Neural progenitor cell (in vitro differentiated cells): ENCODE results near the gene CIRBP.

Source experiments
- CTCF ChIP-seq: fragments of 200-600 bp; sonication (generic); IDR thresholded peaks from 2 replicates; pipeline ENCODE4 v1.5.1; 2017; ENCODE audit warnings: antibody characterized with exemption, mild to moderate bottlenecking
- EZH2 ChIP-seq: fragments of 200-600 bp; sonication (generic); IDR thresholded peaks from 2 replicates; pipeline ENCODE4 v1.6.1; 2017; ENCODE audit warnings: antibody characterized with exemption, mild to moderate bottlenecking, moderate library complexity

DNA sequence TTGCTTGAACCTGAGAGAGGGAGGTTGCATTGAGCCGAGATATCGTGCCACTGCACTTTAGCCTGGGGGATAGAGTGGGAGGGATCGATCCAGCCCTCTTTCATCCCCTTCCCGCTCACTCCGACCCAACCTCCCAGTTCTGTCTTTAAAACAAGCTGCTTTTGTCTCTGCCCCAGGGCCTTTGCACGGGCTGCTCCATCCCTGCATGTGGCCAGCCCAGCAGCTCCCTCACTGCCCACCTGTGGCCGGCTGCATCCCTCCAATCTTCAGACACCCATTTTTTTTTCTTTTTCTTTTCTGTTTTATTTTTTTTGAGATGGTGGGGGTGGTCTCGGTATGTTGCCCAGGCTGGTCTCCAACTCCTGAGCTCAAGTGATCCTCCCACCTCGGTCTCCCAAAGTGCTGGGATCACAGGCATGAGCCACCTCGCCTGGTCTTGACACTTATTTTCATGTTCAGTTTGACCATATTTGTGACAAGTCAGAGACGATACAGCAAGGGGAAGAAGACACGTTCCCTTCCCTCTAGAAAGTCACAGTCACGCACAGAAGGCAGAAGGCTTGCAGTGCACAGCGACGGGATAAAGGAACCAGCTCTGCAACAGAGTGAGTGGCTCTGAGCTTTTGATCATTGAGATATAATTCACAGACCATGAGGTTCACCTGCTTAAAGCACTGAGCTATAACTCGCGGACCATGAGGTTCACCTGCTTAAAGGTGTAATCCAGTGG lies 48.3 kb downstream of the CIRBP start:
- no peak for TF ChIP-seq CTCF
- TF ChIP-seq EZH2, result no peak
